ENCODE results near the gene STK26.

STK26 gene

DNA sequence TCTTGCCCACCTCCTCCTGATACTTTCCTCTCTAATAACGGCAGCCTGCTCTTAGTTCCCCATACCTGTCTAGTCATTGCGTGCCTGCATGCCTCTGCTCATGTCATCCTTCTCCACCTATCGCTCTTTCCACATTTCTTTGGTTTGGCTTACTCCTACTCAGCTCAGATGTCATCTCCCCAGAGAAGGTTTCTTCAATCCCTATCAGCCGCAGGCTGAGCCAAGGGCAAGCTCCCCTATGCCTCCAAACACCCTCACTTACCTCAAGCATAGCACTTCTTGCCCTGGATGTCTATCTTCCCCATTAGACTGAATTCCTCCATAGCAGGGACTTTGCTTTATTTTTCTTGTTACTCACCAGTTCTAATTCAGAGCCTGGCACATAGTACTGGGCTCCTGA is 78.1 kb downstream of the STK26 start:
- no peak for DNase-seq

DNA sequence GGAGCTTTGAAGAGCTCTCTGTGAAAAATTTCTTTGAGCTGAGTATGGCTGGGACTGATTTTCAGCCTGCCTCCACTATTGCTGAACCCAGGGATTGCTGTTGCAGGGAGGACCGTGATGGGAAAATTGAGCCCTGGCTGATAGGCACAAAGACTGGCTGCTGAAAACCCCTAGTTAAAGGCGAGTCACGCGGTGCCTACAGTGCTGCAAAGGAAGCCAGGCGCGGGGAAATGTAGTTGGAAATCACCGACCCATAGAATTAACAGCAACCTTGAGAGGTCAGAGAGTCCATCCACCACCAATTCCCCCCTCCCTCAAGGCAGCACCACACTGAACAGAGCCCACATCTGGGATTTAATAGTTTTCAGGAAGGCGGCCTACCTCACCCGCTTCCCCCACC is 78.7 kb downstream of the STK26 start:
- no peak for DNase-seq

DNA sequence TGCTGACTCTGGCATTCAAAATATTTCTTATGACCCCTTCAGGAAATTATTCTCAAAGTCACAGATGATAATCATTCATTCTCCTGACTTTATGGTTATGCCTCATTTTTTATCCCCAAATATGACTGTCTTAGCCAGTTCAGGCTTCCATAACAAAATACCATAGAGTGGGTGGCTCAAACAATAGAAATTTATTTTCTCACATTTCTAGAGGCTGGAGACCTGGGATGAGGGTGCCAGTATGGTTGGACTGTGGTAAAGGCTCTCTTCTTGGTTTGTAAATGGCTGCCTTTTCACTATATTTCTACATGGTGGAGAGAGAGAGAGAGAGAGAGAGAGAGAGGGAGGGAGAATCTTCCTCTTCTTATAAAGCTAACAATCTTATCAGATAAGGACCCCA is 84.2 kb downstream of the STK26 start:
- no peak for DNase-seq

- peak; percentile 51 for DNase-seq
These were observed 91.5 kb downstream of the STK26 start for GRCh38 chrX:132114607-132115006.

DNA sequence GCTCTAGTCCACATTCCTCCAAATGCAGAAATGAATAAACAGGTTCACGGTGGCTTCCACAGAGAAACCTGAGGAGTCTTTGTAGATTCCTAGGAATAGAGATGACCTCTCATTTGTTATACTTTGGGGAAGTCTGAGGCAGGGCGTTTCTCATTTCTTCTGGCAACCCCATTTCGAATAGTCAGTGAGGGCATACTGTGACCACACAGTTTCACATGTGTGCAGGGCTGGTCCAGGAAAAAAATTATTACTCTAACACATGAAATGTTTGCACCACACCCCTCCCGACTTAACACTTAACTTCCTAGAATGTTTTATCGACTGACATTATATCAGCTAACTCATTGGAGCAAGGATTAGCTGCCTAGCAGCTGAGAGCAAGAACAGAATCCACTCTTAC is 92.7 kb downstream of the STK26 start:
- DNase-seq, result no peak

DNA sequence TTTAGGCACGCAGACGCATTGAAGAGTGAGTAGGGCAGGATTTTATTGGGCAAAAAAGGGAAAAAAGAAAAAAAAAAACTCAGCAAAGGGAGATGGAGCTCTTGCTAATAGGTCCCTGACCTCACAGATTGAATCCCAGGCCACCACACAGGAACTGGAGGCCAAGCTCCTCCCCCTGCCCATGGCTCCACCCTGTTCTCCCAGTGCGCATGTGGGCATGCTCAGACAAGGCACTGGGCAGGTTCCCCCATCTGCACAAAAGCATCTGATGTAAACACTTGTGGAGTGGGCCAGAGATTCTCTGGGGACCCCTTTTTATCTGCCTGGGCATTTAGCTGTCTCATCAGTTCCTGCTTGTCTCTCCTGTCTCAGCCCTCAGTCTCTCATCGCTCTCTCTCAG is 95.3 kb downstream of the STK26 start:
- no peak for DNase-seq

- DNase-seq, result no peak
These were observed 96.2 kb downstream of the STK26 start for GRCh38 chrX:132119283-132119682.

DNA sequence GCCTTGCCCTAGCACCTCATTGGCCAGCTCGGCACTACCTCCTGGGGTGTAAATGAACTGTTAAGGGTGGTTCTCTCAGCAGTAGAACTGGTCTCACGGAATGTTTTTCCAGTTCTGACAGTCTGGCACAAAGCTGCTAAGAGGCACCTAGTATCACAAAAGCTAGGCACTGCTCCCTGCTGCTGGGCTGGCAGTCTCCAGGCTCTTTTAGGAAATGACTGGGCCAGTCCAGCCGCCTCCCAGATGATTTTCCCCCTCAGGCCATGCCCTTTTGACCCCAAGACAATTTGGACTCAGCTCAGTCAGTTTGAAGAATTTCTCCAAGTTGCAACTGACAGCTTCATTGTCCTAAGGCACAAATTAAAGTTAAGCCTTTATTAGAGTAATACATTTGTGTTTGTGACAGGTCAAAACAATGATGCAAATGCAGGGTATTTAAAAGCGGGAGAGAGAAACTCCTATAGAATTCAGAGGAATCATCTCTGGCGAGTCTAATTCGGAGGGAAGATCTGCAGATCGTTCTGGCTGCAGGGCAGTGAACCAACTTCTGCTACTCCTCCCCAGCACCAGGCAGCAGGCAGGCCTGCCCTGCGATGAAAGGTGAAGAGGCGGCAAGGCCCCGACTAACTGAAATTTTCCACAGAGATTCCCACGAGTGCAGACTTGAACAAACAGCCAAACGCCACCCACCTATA is 96.9 kb downstream of the STK26 start:
- DNase-seq, result no peak

GRCh38 chrX:132120913-132121312 is 97.8 kb downstream of the STK26 start:
- DNase-seq, result no peak
